ENCODE measurements around the gene ABHD16A.
A peak's percentile ranks its signal among the peaks of the same experiment; 100 is the strongest.

The ABHD16A gene

DNA sequence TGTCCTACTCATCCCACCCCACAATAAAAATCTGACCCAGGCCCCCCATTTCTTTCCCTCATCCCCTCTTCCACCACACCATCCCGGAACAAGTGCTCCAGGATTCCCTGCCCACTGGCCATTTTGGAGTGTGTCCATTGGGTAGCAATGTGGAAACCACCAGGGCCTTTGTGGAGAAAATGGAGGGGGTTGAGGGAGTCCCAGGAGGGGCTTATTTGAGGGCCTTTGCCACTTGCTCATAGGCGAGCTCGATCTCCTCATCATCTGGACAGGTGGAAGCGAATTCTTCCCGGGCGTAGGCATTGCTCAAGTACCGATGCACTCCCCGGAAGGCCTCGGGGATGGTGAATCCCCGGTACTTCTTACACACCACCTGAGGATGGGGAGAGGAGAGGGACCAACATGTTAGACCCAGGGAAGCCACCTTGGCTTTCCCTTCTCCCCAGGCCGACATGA lies 27.5 kb upstream of the ABHD16A start:
- DNase-seq (ENCODE audit: low read depth in 3 of 3) = no peak

DNA sequence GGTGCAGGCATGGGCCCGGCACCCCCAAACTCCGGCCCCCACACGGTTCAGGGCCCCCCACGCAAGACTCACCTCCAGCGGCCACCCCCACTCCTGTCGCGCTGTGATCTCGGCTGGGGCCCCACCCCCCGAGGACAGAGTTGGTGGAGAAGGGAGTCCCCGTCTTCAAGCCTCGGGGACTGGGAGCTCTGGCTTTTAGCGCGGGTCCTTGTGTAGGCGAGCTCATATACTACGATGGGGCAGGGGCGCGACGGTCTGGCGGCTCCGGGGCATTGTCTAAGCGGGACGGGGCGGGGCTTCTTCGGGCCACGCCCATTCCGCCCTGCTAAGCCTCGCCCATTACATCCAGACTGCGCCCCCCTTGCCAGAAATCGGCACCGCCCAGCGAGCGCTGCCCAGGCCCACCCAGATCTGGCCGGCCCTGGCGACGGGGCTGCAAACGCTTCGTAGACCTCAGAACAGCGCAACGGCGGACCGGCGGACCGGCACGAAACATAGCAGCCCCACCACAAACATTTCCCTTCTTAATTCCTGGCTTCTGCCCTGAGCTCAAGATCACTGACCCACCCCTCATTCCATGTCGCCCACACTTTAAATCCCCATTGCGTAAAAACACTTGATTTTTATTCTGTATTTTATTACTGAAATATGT lies 27.0 kb upstream of the ABHD16A start:
- DNase-seq (ENCODE audit: low read depth in 3 of 3) = peak in 1 of 3 donors; percentile 53

DNA sequence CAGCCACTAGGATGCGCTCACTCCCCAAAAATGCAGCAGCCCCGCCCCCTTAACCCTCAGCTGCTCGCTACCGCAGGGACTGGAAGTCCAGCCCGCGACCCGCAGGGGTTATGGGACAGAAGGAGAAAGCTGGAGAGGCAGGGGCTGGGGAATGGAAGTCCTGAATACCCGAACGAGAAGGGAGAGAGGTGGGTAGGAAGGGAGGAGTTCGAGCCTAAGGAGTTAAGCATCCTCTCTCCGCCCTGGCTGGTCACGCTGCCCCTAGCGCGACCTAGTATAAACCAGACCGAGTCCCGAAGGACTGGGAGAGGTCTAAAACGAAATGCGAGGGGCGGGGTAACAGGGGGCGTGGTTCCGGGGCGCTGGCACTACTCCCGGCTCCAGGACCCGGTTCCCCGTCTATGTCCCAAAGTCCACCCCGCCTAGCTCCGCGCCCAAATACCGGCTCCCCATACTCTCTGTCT lies 26.4 kb upstream of the ABHD16A start:
- peak in 2 of 3 donors; percentile 55 to 78 for DNase-seq (ENCODE audit: low read depth in 3 of 3)

DNA sequence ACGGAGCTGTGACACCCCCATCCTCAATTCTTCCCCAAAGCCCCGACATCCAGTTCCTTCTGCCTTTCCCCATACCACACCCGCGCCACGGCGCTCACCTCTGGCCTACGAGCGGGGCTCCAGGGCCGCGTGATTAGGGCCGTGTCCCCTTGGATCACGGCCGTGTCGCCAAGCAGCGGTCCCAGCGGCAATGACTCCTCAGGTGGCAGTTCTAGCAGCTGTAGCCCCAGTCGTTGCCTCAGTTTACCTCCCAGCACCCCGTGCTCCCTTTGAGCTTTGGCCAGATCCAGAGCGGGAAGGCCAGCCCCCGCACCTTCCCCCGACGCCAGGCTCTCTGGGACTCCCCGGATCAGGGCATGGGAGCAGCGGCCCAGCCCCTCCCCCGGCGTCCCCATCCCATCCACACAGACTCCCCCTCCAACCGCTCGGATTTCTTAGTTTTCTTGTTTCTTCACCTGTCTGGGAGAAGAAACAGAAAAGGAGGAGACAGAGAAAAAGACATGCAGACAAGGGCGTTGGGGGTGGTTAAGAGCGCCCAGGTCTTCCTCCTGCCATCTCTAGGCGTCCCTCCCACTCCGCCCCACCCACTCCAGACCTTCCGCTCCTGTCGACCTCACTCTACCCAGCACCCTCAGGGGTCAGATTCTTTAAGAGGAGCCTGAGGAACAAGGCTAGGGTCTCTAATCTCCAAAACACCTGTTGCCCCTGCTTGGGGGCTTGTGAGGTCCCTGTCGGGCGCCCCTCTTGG lies 25.8 kb upstream of the ABHD16A start, which contains the start of gene DDAH2:
TSS of gene DDAH2 (minus strand) at position 533 of the 748 bp plus-strand sequence. CDS start at position 395, 138 bp downstream.
- no peak for DNase-seq (ENCODE audit: low read depth in 3 of 3)

DNA sequence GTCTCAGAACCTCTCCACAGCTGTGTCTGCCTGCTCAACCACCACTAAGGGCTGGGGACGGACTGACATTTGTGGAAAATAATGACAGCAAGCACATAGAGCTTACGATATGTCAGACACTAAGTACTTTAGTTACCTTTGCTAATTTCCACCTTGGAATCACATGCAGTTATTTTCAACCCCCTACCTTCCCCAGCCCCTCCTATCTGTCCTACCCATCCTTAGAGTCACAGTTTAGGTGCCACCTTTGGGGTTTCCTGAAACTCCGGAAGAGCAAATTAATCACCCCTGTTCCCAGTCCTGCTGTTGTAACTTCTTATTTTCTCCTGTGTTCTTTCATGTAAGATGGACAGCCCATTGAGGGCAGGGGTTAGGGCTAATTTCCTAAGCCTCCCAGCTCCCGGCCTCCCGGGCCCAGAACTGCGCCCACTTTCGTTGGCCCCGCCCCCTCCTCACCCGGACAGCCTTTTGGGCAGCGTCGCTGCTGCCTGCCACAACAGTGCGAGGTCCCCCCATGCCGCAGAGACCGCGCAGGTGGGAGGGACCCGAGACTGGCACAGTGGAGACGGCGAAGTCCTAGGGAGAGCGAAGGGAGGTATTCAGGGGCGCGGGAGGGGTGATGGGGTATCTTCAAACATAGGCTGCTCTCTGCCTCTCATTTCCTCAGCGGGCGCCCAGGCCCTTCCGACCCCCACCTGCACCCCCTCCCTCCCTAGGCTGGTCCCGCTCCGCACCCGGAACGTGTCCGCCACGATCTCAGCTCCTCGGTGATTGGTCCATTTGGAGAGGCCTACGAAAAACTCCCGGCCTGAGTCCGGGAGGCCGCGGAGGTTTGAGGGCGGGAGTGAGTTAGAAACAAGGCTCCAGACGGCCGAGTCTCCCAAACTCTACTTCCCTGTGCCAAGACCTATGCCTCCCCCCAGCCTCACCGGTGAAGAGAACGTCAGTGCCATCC lies 24.9 kb upstream of the ABHD16A start:
- DNase-seq (ENCODE audit: low read depth in 3 of 3) = no peak

DNA sequence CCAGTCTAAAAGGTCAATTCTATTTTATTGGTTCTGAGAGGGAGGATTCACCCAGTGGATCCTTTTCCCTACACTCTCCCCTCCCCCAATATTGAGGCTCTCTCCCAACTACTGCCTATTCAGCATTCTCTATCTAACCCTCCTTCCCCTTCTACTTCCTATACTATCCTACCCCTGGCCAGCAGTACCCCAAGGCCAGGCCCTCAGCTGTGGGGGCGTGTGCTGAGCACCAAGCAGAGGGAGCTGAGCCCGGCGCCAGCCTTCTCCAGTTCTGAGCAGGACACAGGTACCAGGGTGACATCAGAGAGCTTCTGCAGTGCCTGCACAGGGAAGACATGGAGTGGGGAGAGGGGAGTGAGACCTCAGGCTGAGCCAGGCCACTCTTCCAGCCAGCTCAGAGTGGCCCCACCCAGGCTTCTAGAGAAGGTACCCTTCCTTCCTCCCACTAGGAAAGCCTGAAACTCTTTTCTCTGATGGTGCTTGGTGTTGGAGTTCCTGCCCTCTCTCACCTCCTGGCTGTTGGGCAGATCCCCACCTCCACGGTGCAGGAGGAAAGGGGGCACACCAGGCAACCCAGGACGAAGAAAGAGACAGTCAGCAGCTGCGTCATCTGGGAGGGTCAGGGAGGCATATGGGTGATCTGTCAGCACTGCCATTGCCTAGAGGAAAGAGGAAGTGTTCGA lies 24.1 kb upstream of the ABHD16A start:
- no peak for DNase-seq (ENCODE audit: low read depth in 3 of 3)

DNA sequence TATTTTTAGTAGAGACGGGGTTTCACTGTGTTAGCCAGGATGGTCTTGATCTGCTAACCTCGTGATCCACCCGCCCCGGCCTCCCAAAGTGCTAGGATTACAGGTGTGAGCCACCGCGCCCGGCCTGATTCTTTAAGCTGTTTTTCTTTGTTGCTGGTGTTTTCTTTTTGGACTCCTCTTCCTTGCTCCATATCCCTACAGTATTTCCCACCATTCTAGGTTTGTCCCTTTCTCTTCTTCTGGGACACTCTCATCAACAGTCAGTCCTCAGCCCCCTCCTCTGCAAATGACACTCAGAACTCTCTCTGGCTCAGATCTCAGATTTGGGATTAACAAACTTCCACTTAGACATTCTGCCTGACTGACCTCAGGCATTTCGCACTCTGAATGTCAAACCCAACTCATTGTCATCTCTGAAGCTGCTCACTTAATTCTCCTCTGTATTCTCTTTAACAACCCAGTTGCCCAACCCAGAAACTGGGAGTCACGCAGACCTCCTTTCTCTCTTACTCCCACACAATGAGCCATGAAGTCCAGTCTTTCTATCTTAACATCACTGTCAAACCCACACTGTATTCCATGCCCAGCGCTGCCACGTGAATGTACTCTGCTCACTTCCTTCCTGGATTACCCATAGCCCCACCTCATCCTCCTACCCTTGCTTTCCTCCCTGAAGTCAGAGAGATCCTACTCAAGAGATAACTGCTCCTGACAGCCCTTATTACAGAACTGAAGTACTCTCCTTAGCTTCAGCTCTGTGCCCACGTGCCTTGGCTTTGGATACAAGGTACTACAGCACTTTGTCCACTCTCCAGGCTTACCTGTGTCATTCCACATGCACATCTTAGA lies 22.6 kb upstream of the ABHD16A start:
- no peak for DNase-seq (ENCODE audit: low read depth in 3 of 3)

DNA sequence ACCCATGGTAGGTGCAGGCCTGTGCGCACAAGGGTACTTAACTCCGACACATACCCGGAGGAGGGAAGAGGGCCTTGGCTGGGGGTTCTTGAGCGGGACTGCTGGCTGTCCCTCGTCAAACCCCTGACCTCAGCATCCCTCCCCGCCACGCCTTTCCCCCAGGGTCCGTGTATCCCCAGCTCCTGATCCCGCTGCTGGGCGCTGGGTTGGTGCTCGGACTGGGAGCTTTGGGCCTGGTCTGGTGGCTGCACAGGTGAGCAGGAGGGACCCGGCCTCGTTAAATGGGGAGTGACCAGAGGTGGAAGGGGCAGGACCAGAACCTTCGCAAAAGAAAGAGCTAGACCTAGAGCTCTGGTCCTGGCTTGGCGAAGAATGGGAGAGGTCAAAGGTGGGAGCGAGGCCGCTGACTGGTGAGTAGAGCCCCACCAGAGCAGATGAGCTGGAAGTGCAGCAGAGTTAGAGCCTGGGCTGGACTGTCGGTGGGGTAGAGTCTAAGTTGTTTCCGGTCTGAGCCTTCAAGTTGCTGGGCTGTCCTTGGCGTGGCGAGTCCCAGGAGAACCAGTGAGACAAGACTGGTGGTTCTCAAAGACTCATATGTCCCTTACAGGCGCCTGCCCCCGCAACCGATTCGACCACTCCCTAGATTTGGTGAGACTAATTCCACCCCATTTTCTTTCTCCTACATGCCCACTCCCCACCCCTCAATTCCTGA lies 21.0 kb upstream of the ABHD16A start:
- no peak for DNase-seq (ENCODE audit: low read depth in 3 of 3)

DNA sequence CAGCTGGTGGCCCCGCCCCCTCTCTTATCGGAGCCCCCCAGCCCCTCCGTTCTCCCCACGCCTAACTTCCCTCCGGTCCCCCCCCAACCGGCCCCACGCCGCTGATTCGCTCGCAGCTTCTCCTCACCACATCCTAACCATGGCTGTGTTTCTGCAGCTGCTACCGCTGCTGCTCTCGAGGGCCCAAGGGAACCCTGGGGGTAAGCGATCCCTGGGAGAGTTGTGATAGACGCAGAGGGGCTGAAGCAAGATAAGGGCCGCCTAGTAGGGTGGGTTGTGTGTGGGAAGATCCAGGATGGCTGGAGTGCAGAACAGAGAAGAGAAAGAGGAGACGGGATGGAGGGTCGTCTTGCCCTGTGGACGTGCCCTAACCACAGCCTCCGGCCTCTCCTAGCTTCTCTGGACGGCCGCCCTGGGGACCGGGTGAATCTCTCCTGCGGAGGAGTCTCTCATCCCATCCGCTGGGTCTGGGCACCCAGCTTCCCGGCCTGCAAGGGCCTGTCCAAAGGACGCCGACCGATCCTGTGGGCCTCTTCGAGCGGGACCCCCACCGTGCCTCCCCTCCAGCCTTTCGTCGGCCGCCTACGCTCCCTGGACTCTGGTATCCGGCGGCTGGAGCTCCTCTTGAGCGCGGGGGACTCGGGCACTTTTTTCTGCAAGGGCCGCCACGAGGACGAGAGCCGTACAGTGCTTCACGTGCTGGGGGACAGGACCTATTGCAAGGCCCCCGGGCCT lies 20.3 kb upstream of the ABHD16A start, which contains the start of gene MPIG6B:
TSS of gene MPIG6B (plus strand) at position 129 of the 735 bp plus-strand sequence. CDS start at position 140, 11 bp downstream.
- no peak for DNase-seq (ENCODE audit: low read depth in 3 of 3)

DNA sequence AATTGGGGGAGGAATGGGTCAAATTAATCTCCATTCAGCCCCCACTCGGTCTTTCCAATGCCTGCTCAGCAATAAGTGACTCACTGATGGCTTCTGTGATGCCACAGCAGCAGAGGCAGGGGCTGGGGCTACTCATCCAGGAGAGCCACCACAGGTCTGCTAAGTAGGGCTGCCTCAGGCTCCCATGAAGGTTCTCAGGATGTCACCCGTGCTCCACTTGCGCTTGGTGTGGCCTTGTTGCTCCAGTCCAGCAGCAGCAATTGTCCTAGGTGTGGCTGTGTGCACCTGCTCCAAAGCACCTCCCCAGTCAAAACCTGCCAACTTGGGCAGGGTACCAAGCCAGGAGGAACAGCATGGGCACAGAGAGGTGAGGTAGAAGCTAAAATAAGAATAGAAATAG lies 19.0 kb upstream of the ABHD16A start:
- no peak for DNase-seq (ENCODE audit: low read depth in 3 of 3)

DNA sequence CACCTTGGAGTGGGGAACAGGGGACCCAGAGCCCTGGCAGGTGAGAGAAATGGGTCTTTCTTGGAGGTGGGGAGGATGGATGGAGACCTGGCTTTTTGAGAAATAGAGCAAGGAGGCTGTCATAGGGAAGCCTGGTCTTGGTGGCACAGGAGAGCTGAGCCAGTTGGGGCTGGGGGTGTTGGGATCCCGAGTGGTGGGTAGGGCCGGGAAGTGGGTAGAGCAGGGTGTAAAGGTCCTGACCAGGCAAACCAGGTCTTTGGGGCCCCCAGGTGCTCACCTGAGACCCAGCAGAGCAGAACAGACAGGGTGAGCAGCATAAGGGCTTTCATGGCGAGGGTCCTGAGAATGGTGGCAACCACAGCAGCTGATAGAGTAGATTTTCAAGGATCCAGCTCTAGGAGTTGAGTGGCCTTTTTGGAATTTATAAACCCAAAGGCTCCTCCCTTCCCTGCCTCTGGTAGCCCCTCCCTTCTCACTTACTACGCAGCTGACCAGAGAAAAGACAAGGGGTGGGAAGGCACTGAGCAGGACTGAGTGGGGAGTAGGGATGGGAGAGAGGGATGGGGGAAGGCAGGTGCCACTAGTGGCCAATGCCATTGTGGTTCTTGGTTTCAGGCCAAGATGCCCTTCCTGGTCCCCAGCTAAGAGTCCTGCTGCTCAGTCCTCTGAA lies 18.4 kb upstream of the ABHD16A start, which contains the start of gene LY6G6C:
TSS of gene LY6G6C (minus strand) at position 396 of the 670 bp plus-strand sequence. CDS start at position 329, 67 bp downstream.
- no peak for DNase-seq (ENCODE audit: low read depth in 3 of 3)

DNA sequence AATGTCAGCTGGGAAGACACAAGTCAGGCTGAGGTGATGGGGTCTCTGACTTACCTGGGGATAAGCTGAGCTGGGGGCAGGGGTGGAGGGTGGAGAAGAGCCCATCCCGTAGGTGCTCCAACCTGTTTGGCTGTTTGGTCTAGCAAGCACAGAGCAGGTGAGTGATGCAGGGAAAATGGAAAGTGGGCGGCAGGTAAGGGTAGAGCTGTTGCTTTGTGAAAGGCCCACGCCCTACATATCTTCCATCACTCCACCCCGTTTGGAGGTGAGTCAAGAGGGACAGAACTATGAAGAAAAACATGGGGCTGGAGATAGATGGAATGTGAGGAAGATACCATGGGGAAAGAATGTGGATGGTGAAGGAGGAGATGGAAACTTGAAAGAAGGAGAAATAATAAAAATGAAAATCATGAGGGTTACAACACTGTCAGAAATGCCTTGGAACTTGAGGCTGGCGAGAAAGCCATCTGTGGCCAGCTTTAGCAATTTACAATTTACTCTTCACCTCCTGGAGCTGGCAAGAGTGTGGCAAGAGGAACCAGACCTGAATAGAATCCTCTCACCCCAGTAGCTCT lies 17.2 kb upstream of the ABHD16A start:
- no peak for DNase-seq (ENCODE audit: low read depth in 3 of 3)

DNA sequence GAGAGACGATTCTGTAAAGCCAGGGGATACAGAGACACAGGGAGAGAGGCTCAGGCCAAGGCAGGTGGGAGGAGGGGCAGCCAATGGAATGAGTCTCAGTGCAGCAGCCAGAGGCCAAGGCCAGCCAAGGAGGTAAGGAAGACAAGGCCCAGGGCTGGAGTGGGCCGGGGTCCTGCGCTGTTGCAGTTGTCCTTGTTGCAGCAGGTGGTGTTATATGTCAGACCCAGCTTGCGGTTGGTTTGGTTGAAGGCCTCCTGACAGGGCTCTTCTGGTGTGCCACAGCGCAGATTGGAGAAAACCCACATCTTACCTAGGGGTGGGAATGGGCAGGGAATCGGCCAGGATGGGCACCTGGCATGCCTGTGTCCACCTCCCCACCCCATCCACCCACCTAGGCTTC lies 15.9 kb upstream of the ABHD16A start:
- no peak for DNase-seq (ENCODE audit: low read depth in 3 of 3)

DNA sequence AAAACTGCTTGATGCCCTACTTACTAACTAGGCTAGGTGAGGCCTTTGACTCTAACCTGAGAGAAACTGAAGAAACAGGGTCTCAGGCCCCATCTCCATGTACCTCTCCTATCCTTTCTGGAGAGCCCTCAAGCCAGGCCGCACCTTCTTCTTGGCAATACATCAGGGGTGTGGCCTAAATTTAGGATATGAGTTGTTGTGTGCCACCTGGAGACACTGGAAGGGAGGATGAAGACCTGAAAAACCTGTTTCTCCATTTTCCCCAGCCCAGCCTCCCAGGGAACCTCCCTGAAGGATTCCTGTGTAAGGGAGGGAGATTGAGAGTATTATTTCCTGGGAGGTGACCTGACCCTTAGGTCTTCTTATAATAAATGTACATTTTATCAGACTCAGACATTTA lies 15.1 kb upstream of the ABHD16A start:
- no peak for DNase-seq (ENCODE audit: low read depth in 3 of 3)

DNA sequence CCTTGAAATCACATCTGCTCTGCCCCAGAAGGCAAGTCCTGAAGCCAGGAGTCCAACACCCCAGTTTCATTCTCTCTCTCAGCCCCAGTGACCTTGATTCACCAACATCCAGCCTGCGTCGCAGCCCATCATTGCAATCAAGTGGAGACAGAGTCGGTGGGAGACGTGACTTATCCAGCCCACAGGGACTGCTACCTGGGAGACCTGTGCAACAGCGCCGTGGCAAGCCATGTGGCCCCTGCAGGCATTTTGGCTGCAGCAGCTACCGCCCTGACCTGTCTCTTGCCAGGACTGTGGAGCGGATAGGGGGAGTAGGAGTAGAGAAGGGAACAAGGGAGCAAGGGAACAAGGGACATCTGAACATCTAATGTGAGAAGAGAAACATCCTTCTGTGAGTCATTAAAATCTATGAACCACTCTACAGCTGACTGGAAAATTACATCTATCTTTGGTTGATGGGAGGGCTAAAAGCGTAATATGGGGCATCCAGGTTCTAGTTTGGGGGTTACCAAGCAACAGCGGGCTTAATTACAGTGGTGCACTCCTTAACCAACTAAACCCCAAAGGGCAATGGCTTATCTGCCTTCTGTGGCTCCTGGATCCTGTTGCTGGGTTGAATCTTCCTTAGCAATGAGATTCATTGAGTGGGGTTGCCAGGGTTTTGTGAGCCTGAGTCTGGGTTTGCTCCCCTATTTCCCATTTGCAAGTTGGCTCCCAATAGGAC lies 14.5 kb upstream of the ABHD16A start:
- DNase-seq (ENCODE audit: low read depth in 3 of 3) = no peak

DNA sequence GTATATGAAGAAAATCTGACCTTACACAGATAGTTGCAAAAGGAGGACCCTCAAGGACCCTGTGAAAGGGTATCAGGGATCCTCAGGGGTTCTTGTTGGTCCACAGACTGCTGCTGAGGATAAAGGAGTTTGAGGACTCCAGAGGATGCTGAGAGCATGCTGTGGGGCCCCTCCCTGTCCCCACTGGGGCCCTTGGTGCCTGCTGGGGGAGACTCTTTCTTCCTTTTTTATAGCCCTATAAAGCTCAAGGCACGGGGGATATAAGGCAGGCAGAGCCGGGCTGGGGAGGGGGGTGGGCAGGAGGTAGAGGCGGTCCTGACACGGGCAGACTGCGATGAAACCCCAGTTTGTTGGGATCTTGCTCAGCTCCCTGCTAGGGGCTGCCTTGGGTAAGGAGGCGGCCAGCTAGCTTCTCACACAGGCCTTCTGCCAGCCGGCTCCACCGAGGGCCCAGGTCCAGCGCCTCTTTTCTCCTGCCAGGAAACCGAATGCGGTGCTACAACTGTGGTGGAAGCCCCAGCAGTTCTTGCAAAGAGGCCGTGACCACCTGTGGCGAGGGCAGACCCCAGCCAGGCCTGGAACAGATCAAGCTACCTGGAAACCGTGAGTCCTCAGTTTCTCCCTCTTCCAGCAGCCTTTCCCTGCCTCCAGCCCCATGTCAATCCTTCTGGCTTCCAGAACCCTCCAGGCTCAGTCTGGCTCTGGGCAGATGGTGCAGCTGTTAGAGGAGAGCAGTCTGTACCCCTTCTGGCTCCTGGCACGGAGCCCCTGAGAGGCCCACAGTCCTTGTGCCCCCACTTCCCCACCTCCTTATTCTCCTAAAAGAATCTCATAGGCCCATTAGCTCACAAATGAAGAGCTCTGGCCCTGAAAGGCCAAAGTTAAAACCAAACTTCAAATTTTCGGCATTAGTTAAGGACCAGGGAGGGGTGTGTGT lies 12.2 kb upstream of the ABHD16A start, which contains the start of gene LY6G6D:
TSS of gene LY6G6D (plus strand) at position 327 of the 937 bp plus-strand sequence. CDS start at position 335, 8 bp downstream.
- DNase-seq (ENCODE audit: low read depth in 3 of 3) = no peak
